CD4-positive, alpha-beta T cell treated with Interleukin-15 for 1 hour (primary cell): ENCODE measurements around the gene WBP1L.
"Not testable (repeated sequence)": the region's sequence is repeated elsewhere in the genome, so short reads cannot be mapped to it uniquely, and the experiment has no call there.

Source experiments
- DNase-seq: peaks from one replicate; pipeline ENCODE4 v3.0.0-alpha.2; 2020

Gene WBP1L

GRCh38 chr10:102743588-102744373 lies at the start of gene WBP1L:
Gene WBP1L (plus strand): TSS chr10:102743948. CDS start chr10:102744054, 106 bp downstream.
- DNase-seq, result peak; percentile 97

DNA sequence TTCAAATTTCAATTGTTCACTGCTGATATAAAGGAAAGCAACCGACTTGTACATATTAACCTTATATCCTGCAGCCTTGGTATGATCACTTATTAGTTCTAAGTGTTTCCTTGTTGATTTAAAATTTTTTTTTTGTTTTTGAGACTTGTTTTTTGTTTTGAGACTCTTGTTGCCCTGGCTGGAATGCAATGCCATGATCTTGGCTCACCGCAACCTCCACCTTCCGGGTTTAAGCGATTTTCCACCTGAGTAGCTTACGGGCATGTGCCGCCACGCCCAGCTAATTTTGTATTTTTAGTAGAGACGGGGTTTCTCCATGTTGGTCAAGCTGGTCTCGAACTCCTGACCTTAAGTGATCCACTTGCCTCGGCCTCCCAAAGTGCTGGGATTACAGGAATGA lies 48.3 kb upstream of the WBP1L start:
- DNase-seq, result not testable (repeated sequence)

DNA sequence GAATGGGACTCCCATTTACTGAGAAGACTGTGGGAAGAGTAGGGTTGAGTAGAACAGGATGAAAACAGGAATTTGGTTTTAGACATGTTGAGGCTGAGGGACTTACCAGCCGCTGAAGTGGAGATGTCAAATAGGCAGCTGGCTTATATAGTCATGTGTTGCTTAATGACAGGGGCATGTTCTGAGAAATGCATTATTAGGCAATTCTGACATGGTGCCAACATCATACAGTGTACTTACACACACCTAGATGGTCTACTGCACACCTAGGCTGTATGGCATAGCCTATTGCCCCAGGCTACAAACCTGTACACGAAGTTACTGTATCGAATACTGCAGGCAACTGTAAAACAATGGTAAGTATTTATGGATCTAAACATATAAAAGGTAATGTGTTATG lies 47.0 kb upstream of the WBP1L start:
- no peak for DNase-seq

GRCh38 chr10:102698894-102699293 lies 44.9 kb upstream of the WBP1L start:
- no peak for DNase-seq

DNA sequence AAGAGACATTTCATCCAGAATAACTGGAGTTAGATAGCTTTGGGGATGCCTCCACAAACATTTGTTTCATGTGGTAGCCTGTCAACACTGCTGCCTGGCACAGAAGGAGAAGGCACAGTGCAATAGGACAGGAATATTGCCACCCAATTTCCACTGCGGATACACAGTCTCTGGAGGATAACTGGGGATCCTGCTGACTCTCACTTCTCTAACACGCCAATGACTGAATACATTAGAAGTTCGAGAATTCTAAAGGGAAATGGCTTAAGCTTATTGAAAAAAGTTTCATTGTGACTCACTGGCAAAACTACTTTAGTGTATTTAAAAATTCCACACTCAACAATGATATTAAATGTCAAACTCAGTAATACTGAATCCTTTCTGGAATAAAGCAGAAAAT lies 42.5 kb upstream of the WBP1L start:
- no peak for DNase-seq

GRCh38 chr10:102701796-102702195 lies 42.0 kb upstream of the WBP1L start:
- no peak for DNase-seq

DNA sequence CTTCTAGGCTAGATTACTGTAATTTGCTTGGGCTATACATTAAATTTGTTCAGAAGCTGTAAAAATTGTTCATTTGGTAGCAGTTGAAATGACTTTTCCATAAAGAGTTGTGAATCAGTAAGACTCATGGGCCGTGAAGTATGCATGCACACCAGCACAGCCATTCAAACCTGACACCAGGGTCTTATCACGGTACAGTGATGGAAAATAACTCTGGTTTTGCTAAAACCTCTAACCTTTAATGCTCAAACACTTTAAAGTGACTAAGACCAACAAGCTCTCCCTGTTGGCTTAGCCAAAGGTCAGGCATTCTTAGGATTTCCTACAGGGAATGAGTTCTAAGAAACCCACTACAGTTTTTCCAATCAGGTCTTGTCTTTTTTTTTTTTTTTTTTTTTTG lies 41.0 kb upstream of the WBP1L start:
- DNase-seq, result no peak

GRCh38 chr10:102704915-102705314 lies 38.8 kb upstream of the WBP1L start:
- DNase-seq, result no peak

- DNase-seq, result no peak
Observed at GRCh38 chr10:102705531-102705930, 38.2 kb upstream of the WBP1L start.

GRCh38 chr10:102710609-102711008 lies 33.1 kb upstream of the WBP1L start:
- DNase-seq, result no peak

GRCh38 chr10:102712089-102712488 lies 31.7 kb upstream of the WBP1L start:
- no peak for DNase-seq

GRCh38 chr10:102712843-102713538 lies 30.8 kb upstream of the WBP1L start:
- no peak for DNase-seq

DNA sequence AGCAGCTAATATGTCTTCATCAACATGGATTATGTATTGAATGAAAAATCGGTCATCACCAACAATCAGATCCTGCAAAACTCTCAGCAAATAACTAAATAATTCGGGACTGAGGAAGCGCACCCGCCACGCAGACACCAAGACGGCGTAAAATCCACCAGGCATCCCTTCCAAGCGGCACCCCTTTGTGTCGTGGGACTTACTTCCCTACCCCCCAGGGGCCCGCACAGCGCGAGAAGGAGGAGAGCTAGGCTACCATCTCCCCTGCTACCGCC lies 30.3 kb upstream of the WBP1L start:
- no peak for DNase-seq

DNA sequence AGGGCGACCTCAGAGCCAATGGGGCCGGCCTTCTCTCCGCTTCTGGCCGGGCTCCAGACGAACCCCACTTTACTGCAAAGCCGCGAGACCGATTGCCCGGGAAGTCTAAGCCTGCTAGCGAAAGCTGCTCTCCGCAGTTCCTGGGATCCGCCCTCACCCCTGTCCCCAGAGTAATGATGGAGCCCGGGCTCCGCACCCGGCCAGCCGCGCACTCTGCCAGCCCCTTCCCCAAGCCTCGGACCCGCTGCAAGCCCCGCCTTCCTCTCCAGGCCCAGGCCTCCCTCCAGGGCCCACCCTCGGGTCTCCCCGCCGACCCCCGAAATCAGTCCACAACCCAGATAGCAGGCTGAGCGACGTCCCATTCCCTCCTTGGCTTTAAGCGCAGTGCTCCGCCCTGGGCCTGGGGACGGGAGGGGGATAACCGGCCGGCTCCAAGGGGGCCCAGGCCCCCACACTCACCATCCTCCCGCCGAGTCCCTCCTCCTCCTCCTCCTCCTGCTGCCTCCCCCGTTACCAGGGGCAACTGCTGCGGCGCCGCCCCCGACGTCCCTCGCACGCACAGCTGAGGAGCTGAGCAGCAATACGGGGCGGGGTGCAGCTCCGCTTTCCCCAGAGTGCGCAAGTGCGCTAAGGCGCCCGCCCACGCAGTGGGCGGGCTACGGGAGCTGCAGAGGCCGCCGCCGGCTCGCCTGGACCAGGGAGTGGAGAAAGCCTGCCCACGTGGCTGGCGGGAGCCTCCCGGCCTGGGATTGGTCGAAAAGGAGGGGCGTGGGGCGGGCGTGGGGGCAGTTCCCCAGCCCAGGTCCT lies 29.7 kb upstream of the WBP1L start, which contains the start of gene ARL3:
Gene ARL3, minus strand, starts transcription at position 584 of the 807 bp plus-strand sequence. Its CDS starts 122 bp downstream, at position 462.
- peak; percentile 96 for DNase-seq

DNA sequence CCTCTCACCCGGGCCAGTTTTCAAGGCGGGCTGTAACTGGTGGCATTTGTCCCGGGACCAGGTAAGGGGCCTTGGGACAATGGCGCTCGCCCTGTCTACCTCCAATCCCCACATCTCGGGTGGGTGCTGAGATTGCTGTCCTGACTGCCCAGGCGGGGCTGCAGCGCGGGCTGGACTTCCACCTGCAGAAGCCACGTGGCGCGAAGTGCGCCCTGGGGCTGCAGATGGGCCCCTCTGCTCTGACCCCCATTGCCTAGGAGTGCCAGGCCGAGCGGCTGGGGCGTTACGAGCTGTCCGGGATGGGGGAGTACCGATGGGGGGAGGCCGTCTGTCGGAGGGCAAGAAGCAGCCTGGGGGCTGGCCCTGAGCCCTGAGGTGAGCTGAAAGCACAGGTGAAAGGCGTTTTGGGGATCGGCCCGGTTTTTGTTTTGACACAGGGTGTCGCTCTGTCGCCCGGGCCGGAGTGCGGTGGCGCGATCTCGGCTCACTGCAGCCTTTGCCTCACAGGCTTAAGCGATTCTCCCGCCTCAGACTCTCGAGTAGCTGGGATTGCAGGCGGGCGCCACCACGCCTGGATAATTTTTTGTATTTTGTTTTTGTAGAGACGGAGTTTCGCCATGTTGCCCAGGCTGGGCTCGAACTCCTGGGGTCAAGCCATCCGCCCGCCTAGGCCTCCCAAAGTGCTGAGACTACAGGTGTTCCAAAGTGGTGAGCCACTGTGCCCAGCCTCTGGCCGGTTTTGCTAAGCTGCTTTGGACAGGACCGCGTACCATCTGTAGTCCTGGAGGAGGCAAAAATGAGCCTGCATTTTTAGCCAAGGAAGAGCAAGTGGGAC lies 28.9 kb upstream of the WBP1L start, which contains the start of gene SFXN2:
Gene SFXN2, plus strand, starts transcription at position 16 of the 835 bp plus-strand sequence. CDS start 12,001 bp downstream, outside the sequence.
- DNase-seq, result peak; percentile 32

GRCh38 chr10:102715880-102716279 lies 27.9 kb upstream of the WBP1L start:
- no peak for DNase-seq

DNA sequence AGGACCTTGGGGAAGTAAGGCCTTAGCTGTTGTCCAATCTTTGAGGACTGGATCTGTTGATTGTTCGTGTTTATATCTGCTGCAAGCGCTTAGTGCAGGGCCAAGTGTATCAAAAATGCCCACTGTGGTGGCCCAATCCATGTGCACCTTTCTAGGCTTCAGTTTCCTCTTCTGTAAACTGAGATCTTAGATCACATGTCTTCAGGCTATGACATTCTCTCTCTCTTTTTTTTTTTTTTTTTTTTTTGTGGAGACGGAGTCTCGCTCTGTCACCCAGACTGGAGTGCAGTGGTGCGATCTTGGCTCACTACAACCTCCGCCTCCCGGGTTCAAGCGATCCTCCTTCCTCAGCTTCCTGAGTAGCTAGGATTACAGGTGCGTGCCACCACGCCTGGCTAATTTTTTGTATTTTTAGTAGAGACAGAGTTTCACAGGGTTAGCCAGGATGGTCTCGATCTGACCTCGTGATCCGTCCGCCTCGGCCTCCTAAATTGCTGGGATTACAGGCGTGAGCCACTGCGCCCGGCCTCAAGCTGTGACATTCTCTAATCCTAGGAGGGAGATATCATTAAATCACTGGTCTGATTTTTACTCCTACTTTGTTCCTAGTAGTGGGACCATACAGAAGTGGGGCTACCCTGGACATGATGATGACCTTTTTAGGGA lies 26.7 kb upstream of the WBP1L start:
- DNase-seq, result not testable (repeated sequence)

DNA sequence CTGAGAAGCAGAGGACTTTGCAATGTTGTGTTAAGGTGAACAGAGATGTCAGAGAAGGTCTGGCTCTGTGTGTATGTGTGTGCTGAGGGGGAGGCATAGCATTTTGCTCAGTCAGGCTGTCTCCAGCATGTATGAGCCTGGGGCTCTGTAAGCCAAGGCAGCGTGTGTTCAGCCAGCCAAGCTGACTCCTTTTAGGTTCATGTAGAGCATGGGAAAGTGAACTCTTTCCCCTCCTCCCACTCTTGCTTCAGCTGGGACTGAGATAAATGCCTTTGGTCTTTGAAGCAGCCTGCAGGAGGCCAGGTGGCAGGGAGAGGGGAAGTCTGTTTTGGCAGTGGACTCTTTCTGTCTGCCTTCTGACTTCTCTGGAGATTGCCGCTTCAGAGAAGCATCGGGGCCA lies 25.5 kb upstream of the WBP1L start:
- no peak for DNase-seq

DNA sequence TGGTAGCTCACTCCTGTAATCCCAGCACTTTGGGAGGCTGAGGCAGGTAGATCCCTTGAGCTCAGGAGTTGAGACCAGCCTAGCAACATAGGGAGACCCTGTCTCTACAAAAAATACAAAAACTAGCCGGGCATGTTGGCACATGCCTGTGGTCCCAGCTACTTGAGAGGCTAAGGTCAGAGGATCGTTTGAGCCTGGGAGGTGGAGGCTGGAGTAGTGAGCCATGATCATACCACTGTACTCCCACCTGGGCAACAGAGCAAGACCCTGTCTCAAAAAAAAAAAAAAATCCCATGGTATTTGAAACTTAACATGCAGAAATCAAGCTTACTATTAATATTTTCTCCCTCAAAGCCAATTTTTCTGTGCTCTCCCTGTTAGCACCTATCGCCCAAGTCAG lies 23.4 kb upstream of the WBP1L start:
- no peak for DNase-seq

DNA sequence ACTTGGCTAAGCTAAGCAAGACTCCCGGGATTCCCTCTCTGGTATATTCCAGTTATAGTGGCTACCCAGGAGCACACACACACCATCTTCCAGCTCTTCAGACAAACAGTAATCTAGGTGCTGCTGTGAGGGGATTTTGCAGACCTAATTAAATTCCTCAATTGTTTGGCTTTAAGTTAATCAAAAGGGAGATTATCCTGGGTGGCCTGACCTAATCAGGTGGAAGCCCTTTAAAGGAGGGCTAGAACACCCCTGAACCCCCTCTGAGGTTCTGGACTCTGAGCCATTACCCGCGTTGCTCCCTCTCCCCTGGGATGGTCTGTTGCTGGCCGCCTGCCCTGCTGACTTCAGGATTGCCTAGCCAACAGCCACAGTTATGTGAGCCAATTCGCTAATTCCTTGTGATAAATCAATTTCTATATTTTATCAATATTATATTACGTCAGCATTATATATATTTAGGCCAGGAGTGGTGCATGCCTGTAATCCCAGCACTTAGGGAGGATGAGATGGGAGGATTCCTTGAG lies 22.9 kb upstream of the WBP1L start:
- DNase-seq, result no peak

- no peak for DNase-seq
Observed at GRCh38 chr10:102721954-102722353, 21.8 kb upstream of the WBP1L start.

GRCh38 chr10:102723989-102724388 lies 19.8 kb upstream of the WBP1L start:
- DNase-seq, result no peak
